ENCODE data around the gene AKR1D1.

Gene AKR1D1

DNA sequence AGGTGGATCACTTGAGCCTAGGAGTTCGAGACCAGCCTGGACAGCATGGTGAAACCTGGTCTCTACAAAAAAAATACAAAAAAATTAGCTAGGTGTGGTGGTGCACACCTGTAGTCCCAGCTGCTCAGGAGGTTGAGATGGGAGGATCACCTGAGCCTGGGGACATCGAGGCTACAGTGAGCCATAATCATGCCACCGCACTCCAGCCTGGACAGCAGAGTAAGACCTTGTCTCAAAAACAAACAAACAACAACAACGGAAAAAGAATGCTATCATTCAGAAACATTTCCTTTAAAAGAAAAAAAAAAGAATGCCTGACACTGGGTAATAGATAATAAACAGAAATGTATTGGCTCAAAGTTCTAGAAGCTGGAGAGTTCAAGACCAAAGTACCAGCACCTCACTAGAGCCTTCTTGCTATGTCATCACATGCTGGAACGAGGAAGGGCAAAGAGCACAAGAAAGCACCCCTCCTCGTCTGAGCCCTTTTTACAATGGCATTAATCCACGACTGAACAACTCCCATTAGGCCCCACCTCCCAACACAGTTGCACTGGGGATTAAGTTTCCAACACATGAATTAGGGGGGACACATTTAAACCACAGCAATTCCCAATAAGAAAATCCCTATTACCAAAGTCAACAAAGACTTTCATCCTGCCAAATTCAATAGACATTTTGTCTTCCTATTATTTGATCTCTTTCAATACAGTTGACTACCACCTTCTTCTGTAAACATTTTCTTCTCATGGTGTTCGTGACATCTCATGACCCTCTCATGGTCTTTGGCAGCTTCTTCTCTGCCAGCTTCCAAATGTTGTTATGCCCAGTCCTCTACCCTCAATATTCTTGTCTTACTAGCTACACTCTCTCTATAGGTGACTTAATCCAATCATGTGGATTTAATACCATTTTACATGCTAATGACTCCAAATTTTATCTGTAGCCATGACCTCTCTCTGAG lies 20.0 kb downstream of the AKR1D1 start:
- TF ChIP-seq TAF1 (IDR thresholded peaks at IDR 0.05; ENCODE audit: borderline replicate concordance, low read depth, low read length) (no peak), POLR2A (IDR thresholded peaks at IDR 0.05; ENCODE audit: low read depth, low read length) (no peak)
- DNase-seq (ENCODE audit: insufficient read length) (no peak), FAIRE-seq (no peak)

DNA sequence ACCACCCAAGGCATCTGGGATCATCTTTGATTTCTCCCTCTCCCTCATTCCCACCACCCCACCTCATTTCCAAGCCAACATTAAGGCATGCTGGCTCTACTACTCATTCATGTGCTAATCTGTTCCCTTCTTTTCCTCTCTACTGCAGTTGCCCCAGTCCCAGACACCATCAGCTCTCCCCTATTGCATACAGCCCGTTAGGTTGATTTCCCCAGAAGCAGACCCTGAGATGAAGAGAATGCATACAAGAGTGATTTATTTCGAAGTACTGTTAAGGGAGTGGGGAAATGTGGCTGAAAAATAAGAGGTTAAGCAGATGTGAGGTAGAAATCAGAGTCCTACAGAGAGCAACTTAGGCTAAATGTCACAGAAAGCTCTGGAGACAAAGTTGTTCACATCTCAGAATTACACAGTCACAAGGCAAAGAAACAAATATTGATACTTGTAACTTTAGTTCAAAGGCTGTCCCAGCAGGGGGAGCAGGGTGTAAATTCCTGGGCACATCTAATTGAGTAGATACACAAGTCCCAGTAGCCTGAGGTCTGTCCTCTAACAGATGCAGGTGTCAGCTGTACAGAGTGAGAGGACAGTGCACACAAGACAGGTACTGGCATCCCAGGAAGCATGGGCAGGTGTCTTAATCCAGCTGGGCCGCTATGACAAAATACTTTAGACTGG lies 20.9 kb downstream of the AKR1D1 start:
- no peak for FAIRE-seq
- TF ChIP-seq POLR2A (IDR thresholded peaks at IDR 0.05; ENCODE audit: low read depth, low read length) (no peak), POLR2AphosphoS5 (IDR thresholded peaks at IDR 0.05; ENCODE audit: low read depth, low read length) (no peak), TAF1 (IDR thresholded peaks at IDR 0.05; ENCODE audit: borderline replicate concordance, low read depth, low read length) (no peak)
- DNase-seq (ENCODE audit: insufficient read length): no peak

DNA sequence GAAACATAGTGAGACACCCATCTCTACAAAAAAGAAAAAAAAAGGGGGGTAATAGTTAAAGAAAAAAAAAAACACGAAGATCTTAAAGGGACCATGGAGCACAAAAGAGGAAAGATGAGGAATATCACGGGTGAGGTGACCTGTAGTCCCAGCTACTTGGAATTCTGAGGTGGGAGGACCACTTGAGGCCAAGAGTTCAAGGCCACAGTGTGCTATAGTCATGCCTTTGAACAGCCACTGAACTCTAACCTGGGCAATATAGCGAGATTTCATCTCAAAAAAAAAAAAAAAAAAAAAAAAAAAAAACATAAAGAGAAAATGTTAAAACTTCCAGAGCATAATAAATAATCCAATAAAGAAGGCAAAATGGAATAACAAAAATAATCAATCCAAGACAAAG lies 23.6 kb downstream of the AKR1D1 start:
- no peak for TF ChIP-seq TAF1 (IDR thresholded peaks at IDR 0.05; ENCODE audit: borderline replicate concordance, low read depth, low read length)
- TF ChIP-seq POLR2A (IDR thresholded peaks at IDR 0.05; ENCODE audit: low read depth, low read length): no peak
- no peak for TF ChIP-seq POLR2AphosphoS5 (IDR thresholded peaks at IDR 0.05; ENCODE audit: low read depth, low read length)
- FAIRE-seq: no peak
- DNase-seq (ENCODE audit: insufficient read length): no peak

DNA sequence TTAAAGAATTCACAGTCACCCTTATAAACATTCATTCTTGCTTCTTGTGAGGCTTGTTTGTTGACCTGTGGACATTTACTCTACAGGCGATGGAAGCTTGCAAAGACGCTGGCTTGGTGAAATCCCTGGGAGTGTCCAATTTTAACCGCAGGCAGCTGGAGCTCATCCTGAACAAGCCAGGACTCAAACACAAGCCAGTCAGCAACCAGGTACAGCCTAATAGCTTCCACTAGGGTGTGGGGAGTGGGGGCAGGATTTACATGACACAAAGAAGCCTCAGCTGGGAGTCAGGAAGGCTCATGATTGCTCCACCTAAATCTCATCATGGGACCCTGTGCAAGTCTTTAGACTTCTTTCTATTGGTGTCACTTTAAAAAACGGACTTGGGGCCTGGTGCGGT lies 29.0 kb downstream of the AKR1D1 start:
- FAIRE-seq: no peak
- TF ChIP-seq POLR2AphosphoS5 (IDR thresholded peaks at IDR 0.05; ENCODE audit: low read depth, low read length) (no peak), POLR2A (IDR thresholded peaks at IDR 0.05; ENCODE audit: low read depth, low read length) (no peak), TAF1 (IDR thresholded peaks at IDR 0.05; ENCODE audit: borderline replicate concordance, low read depth, low read length) (no peak)
- no peak for DNase-seq (ENCODE audit: insufficient read length)

DNA sequence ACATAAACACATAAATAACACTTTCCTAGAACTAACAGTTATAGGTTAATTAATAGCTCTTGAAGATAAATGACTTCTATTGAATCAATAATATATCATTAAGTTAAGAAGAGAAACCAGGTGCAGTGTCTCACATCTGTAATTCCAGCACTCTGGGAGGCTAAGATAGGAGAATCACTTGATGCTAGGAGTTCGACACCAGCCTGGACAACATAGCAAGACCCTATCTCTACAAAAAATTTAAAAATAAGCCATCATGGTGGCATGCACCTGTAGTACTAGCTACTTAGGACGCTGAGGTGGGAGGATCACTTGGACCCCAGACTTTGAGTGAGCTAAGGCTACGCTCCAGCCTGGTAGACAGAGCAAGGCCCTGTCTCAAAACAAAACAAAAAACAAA lies 38.8 kb downstream of the AKR1D1 start:
- no peak for DNase-seq (ENCODE audit: insufficient read length)
- TF ChIP-seq POLR2AphosphoS5 (IDR thresholded peaks at IDR 0.05; ENCODE audit: low read depth, low read length) (no peak), POLR2A (IDR thresholded peaks at IDR 0.05; ENCODE audit: low read depth, low read length) (no peak), TAF1 (IDR thresholded peaks at IDR 0.05; ENCODE audit: borderline replicate concordance, low read depth, low read length) (no peak)

DNA sequence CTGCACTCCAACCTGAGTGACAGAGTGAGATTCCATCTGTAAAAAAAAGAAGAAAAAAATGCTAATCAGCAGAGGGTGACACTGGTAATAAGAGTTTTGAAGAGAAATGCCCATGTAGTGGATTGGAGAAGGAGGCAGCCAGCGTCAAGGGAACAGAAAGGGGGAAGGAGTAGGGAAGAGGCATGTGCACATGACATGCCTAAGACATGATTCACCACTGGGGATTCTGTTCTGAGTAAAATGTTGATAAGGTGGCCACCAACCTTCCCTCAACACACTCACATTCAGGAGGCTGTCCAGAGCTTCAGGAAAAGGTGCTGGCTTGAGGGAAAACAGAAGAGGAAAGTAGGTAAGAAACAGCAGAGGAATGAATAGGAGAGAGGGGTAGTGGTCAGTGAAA lies 39.9 kb downstream of the AKR1D1 start:
- no peak for TF ChIP-seq POLR2A (IDR thresholded peaks at IDR 0.05; ENCODE audit: low read depth, low read length)
- TF ChIP-seq POLR2AphosphoS5 (IDR thresholded peaks at IDR 0.05; ENCODE audit: low read depth, low read length): no peak
- no peak for TF ChIP-seq TAF1 (IDR thresholded peaks at IDR 0.05; ENCODE audit: borderline replicate concordance, low read depth, low read length)
- FAIRE-seq (no peak), DNase-seq (ENCODE audit: insufficient read length) (no peak)

More for the DNA sequence above, 38.8 kb downstream of the AKR1D1 start:
- no peak for FAIRE-seq

DNA sequence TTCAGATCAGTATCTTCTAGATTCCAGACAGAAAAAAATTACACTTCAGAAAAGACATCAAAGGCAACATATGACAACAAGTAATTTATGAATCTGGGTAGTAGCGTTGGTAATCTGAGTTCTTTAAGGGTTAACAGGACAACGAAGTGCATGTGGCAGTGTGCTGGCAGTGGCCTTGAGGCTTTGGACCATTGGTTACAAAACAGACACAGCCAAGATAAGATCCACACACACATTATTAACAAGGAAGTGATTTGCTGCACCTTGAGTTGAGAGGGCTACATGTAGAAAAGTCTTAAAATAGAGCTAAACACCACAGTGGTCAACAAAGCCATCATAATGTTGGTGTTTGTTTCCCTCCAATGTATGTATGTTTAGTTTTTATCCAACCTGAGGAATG lies 40.6 kb downstream of the AKR1D1 start:
- no peak for DNase-seq (ENCODE audit: insufficient read length)

DNA sequence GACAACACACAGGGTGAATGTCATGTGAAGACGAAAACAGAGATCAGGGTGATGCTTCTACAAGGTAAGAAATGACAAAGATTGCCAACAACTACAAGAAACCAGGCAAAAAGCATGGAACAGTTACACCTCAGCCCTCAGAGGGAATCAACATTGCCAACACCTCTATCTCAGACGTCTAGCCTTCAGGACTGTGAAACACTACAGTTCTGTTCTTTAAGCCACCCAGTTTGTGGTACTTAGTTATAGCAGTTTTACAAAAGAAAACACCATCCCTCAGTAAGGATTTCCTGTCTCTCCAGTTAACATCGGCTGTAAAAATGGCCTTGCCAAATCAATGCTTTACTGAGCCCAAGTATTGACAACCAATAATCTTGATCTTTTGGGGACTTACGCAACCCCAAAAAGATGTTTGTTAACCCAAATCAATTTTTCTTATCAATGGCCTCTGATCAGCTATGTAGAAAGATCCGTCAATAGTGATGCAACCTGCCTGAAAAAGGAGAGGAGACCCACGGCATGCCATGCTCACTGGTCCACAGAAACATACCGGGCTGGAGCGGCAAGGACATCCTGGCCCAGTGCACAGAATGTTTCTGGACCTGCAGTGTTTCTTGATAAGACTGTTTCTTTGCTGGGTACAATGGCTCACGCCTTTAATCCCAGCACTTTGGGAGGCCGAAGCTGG lies 44.0 kb downstream of the AKR1D1 start:
- TF ChIP-seq TAF1 (IDR thresholded peaks at IDR 0.05; ENCODE audit: borderline replicate concordance, low read depth, low read length) (no peak), POLR2AphosphoS5 (IDR thresholded peaks at IDR 0.05; ENCODE audit: low read depth, low read length) (no peak), POLR2A (IDR thresholded peaks at IDR 0.05; ENCODE audit: low read depth, low read length) (no peak)
- FAIRE-seq (no peak), DNase-seq (ENCODE audit: insufficient read length) (no peak)

More for the DNA sequence above, 40.6 kb downstream of the AKR1D1 start:
- no peak for FAIRE-seq
- no peak for TF ChIP-seq POLR2AphosphoS5 (IDR thresholded peaks at IDR 0.05; ENCODE audit: low read depth, low read length)

DNA sequence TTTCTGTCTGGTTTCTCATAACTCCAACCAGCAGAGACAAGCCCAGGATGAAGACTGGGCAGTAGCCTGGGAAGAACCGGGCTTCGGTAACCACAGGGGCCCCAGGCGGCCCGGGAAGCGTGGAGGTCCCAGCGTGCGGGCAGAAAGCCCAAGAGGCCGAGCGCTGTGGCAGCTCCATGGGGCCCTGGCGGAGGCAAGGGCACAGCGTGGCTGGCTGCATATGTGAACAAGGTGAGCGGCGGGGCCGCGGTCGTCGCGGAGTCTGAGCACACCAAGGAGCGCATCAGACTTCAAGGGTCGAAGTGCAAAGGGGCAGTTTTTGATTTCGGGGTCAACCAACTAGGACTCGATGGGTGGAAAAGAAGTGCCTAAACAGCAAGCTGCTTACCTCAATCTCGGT lies 45.9 kb downstream of the AKR1D1 start:
- FAIRE-seq (no peak), DNase-seq (ENCODE audit: insufficient read length) (no peak)
- TF ChIP-seq TAF1 (IDR thresholded peaks at IDR 0.05; ENCODE audit: borderline replicate concordance, low read depth, low read length): no peak
- TF ChIP-seq POLR2AphosphoS5 (IDR thresholded peaks at IDR 0.05; ENCODE audit: low read depth, low read length): no peak
- no peak for TF ChIP-seq POLR2A (IDR thresholded peaks at IDR 0.05; ENCODE audit: low read depth, low read length)

DNA sequence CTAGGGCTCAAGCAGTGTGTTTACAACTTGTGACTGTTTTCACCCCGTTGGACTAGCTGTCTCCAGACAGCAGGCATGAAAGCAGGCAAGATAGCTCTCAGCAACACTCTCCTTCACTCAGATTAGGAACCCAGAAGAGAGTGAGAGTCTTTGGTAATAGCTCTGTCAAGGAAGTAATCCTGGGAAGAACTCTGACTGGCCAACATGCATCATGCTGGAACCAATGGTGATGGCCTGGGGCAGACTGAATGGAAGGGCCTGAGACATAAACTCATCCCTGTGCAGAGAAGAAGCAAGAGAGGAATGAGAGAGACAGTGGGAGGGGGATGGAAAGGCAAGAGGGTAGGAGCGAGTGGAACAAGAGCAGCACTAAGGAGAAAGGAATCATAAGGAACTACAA lies 48.9 kb downstream of the AKR1D1 start:
- TF ChIP-seq TAF1 (IDR thresholded peaks at IDR 0.05; ENCODE audit: borderline replicate concordance, low read depth, low read length) (no peak), POLR2A (IDR thresholded peaks at IDR 0.05; ENCODE audit: low read depth, low read length) (no peak), POLR2AphosphoS5 (IDR thresholded peaks at IDR 0.05; ENCODE audit: low read depth, low read length) (no peak)
- DNase-seq (ENCODE audit: insufficient read length) (no peak), FAIRE-seq (no peak)

DNA sequence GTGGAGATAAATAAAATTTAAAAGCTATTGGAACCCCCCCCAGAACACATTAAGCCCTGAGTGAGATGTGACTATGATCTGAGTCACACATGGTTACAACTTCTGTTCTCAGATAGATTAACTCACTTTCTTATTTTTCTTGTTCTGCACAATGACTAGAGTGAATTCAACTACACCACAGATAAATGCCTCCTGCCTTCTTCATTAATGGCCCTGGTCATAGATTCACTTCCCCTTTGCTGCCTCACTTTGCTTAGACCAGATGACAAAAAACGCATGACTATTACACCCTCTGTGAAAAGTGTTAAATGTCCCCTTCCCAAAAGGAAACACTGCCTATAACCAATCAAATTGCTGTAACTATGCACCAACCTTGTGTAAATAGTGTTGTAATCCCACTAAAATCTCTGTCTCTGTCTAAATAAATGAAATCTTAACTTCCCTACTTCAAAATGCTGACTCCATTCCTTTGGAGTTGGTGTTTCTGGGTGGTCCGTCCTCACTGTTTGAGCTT lies 49.4 kb downstream of the AKR1D1 start:
- DNase-seq (ENCODE audit: insufficient read length) (peak; percentile 21), FAIRE-seq (no peak)
- TF ChIP-seq POLR2AphosphoS5 (IDR thresholded peaks at IDR 0.05; ENCODE audit: low read depth, low read length) (no peak), POLR2A (IDR thresholded peaks at IDR 0.05; ENCODE audit: low read depth, low read length) (no peak), TAF1 (IDR thresholded peaks at IDR 0.05; ENCODE audit: borderline replicate concordance, low read depth, low read length) (no peak)

All from GM12892 (cell line).